Measurements from ENCODE around the gene EFCAB9.
"Not testable (repeated sequence)": the region's sequence is repeated elsewhere in the genome, so short reads cannot be mapped to it uniquely, and the experiment has no call there.

Gene EFCAB9

GRCh38 chr5:172153695-172154094 lies 40.3 kb upstream of the EFCAB9 start:
- H3K9ac ChIP-seq (ENCODE audit: low read depth, low read length) = no peak overlapping the region

GRCh38 chr5:172155101-172155500 lies 38.9 kb upstream of the EFCAB9 start:
- not testable (repeated sequence) for H3K27me3 ChIP-seq (ENCODE audit: control insufficient read depth, insufficient read depth, low read length); H3K9ac ChIP-seq (ENCODE audit: low read depth, low read length); H3K4me3 ChIP-seq (ENCODE audit: low read depth, low read length); H3K9me3 ChIP-seq (ENCODE audit: control insufficient read depth, insufficient read depth, low read length); H3K4me1 ChIP-seq (ENCODE audit: control insufficient read depth, insufficient read depth, low read length); H3K36me3 ChIP-seq (ENCODE audit: control insufficient read depth, insufficient read depth, low read length)

More at GRCh38 chr5:172153695-172154094, 40.3 kb upstream of the EFCAB9 start:
- no peaks in the 10 kb centered on the region for H3K9me3 ChIP-seq (ENCODE audit: control insufficient read depth, insufficient read depth, low read length)
- H3K27me3 ChIP-seq (ENCODE audit: control insufficient read depth, insufficient read depth, low read length) = no peaks in the 10 kb centered on the region
- H3K36me3 ChIP-seq (ENCODE audit: control insufficient read depth, insufficient read depth, low read length) = peaks cover 5% of the 10 kb centered on the region
- H3K4me3 ChIP-seq (ENCODE audit: low read depth, low read length) = no peak overlapping the region
- no peaks in the 10 kb centered on the region for H3K4me1 ChIP-seq (ENCODE audit: control insufficient read depth, insufficient read depth, low read length)

- H3K27me3 ChIP-seq (ENCODE audit: control insufficient read depth, insufficient read depth, low read length) = no peaks in the 10 kb centered on the region
- peaks cover 7% of the 10 kb centered on the region for H3K36me3 ChIP-seq (ENCODE audit: control insufficient read depth, insufficient read depth, low read length)
- no peak overlapping the region for H3K4me3 ChIP-seq (ENCODE audit: low read depth, low read length)
- no peaks in the 10 kb centered on the region for H3K9me3 ChIP-seq (ENCODE audit: control insufficient read depth, insufficient read depth, low read length)
- no peak overlapping the region for H3K9ac ChIP-seq (ENCODE audit: low read depth, low read length)
- H3K4me1 ChIP-seq (ENCODE audit: control insufficient read depth, insufficient read depth, low read length) = no peaks in the 10 kb centered on the region
Observed at GRCh38 chr5:172156541-172156994, 37.4 kb upstream of the EFCAB9 start.

- Histone ChIP-seq H3K4me3 (ENCODE audit: low read depth, low read length) (no peak overlapping the region), H3K9me3 (ENCODE audit: control insufficient read depth, insufficient read depth, low read length) (no peaks in the 10 kb centered on the region), H3K9ac (ENCODE audit: low read depth, low read length) (no peak overlapping the region), H3K36me3 (ENCODE audit: control insufficient read depth, insufficient read depth, low read length) (peaks cover 8% of the 10 kb centered on the region), H3K27me3 (ENCODE audit: control insufficient read depth, insufficient read depth, low read length) (no peaks in the 10 kb centered on the region), H3K4me1 (ENCODE audit: control insufficient read depth, insufficient read depth, low read length) (no peaks in the 10 kb centered on the region)
Observed at GRCh38 chr5:172159016-172159415, 35.0 kb upstream of the EFCAB9 start.

- Histone ChIP-seq H3K9me3 (ENCODE audit: control insufficient read depth, insufficient read depth, low read length) (no peaks in the 10 kb centered on the region), H3K4me1 (ENCODE audit: control insufficient read depth, insufficient read depth, low read length) (no peaks in the 10 kb centered on the region), H3K4me3 (ENCODE audit: low read depth, low read length) (no peak overlapping the region), H3K36me3 (ENCODE audit: control insufficient read depth, insufficient read depth, low read length) (peaks cover 8% of the 10 kb centered on the region), H3K27me3 (ENCODE audit: control insufficient read depth, insufficient read depth, low read length) (no peaks in the 10 kb centered on the region), H3K9ac (ENCODE audit: low read depth, low read length) (no peak overlapping the region)
Observed at GRCh38 chr5:172160506-172160905, 33.5 kb upstream of the EFCAB9 start.

GRCh38 chr5:172162323-172162986 lies 31.5 kb upstream of the EFCAB9 start:
- no peaks in the 10 kb centered on the region for H3K27me3 ChIP-seq (ENCODE audit: control insufficient read depth, insufficient read depth, low read length)
- H3K9ac ChIP-seq (ENCODE audit: low read depth, low read length) = no peak overlapping the region
- peaks cover 3% of the 10 kb centered on the region for H3K36me3 ChIP-seq (ENCODE audit: control insufficient read depth, insufficient read depth, low read length)
- no peaks in the 10 kb centered on the region for H3K9me3 ChIP-seq (ENCODE audit: control insufficient read depth, insufficient read depth, low read length)
- no peak overlapping the region for H3K4me3 ChIP-seq (ENCODE audit: low read depth, low read length)
- no peaks in the 10 kb centered on the region for H3K4me1 ChIP-seq (ENCODE audit: control insufficient read depth, insufficient read depth, low read length)

- Histone ChIP-seq H3K9me3 (ENCODE audit: control insufficient read depth, insufficient read depth, low read length) (no peaks in the 10 kb centered on the region), H3K9ac (ENCODE audit: low read depth, low read length) (no peak overlapping the region), H3K4me3 (ENCODE audit: low read depth, low read length) (no peak overlapping the region), H3K4me1 (ENCODE audit: control insufficient read depth, insufficient read depth, low read length) (peaks cover 1% of the 10 kb centered on the region), H3K27me3 (ENCODE audit: control insufficient read depth, insufficient read depth, low read length) (no peaks in the 10 kb centered on the region), H3K36me3 (ENCODE audit: control insufficient read depth, insufficient read depth, low read length) (peaks cover 3% of the 10 kb centered on the region)
Observed at GRCh38 chr5:172162987-172163343, 31.0 kb upstream of the EFCAB9 start.

- Histone ChIP-seq H3K27me3 (ENCODE audit: control insufficient read depth, insufficient read depth, low read length) (no peaks in the 10 kb centered on the region), H3K9ac (ENCODE audit: low read depth, low read length) (no peak overlapping the region), H3K4me1 (ENCODE audit: control insufficient read depth, insufficient read depth, low read length) (peaks cover 2% of the 10 kb centered on the region), H3K4me3 (ENCODE audit: low read depth, low read length) (no peak overlapping the region), H3K36me3 (ENCODE audit: control insufficient read depth, insufficient read depth, low read length) (peaks cover 3% of the 10 kb centered on the region), H3K9me3 (ENCODE audit: control insufficient read depth, insufficient read depth, low read length) (no peaks in the 10 kb centered on the region)
Observed at GRCh38 chr5:172163346-172163745, 30.6 kb upstream of the EFCAB9 start.

GRCh38 chr5:172164769-172165212 lies 29.2 kb upstream of the EFCAB9 start:
- H3K27me3 ChIP-seq (ENCODE audit: control insufficient read depth, insufficient read depth, low read length) = no peaks in the 10 kb centered on the region
- H3K9ac ChIP-seq (ENCODE audit: low read depth, low read length) = no peak overlapping the region
- no peaks in the 10 kb centered on the region for H3K9me3 ChIP-seq (ENCODE audit: control insufficient read depth, insufficient read depth, low read length)
- no peak overlapping the region for H3K4me3 ChIP-seq (ENCODE audit: low read depth, low read length)
- H3K4me1 ChIP-seq (ENCODE audit: control insufficient read depth, insufficient read depth, low read length) = peaks cover 2% of the 10 kb centered on the region
- peaks cover 3% of the 10 kb centered on the region for H3K36me3 ChIP-seq (ENCODE audit: control insufficient read depth, insufficient read depth, low read length)

GRCh38 chr5:172165465-172165864 lies 28.5 kb upstream of the EFCAB9 start:
- Histone ChIP-seq H3K27me3 (ENCODE audit: control insufficient read depth, insufficient read depth, low read length) (no peaks in the 10 kb centered on the region), H3K4me1 (ENCODE audit: control insufficient read depth, insufficient read depth, low read length) (peaks cover 2% of the 10 kb centered on the region), H3K9ac (ENCODE audit: low read depth, low read length) (no peak overlapping the region), H3K36me3 (ENCODE audit: control insufficient read depth, insufficient read depth, low read length) (peaks cover 3% of the 10 kb centered on the region), H3K9me3 (ENCODE audit: control insufficient read depth, insufficient read depth, low read length) (no peaks in the 10 kb centered on the region), H3K4me3 (ENCODE audit: low read depth, low read length) (no peak overlapping the region)

- Histone ChIP-seq H3K4me3 (ENCODE audit: low read depth, low read length) (no peak overlapping the region), H3K27me3 (ENCODE audit: control insufficient read depth, insufficient read depth, low read length) (no peaks in the 10 kb centered on the region), H3K4me1 (ENCODE audit: control insufficient read depth, insufficient read depth, low read length) (peaks cover 2% of the 10 kb centered on the region), H3K9me3 (ENCODE audit: control insufficient read depth, insufficient read depth, low read length) (no peaks in the 10 kb centered on the region), H3K9ac (ENCODE audit: low read depth, low read length) (no peak overlapping the region), H3K36me3 (ENCODE audit: control insufficient read depth, insufficient read depth, low read length) (peaks cover 3% of the 10 kb centered on the region)
Observed at GRCh38 chr5:172166030-172166826, 27.7 kb upstream of the EFCAB9 start.

GRCh38 chr5:172167895-172168294 lies 26.1 kb upstream of the EFCAB9 start:
- peak overlapping the region; percentile 16 for H3K9ac ChIP-seq (ENCODE audit: low read depth, low read length)
- no peak overlapping the region for H3K4me3 ChIP-seq (ENCODE audit: low read depth, low read length)
- H3K27me3 ChIP-seq (ENCODE audit: control insufficient read depth, insufficient read depth, low read length) = no peaks in the 10 kb centered on the region
- no peaks in the 10 kb centered on the region for H3K9me3 ChIP-seq (ENCODE audit: control insufficient read depth, insufficient read depth, low read length)
- H3K36me3 ChIP-seq (ENCODE audit: control insufficient read depth, insufficient read depth, low read length) = no peaks in the 10 kb centered on the region
- peaks cover 2% of the 10 kb centered on the region for H3K4me1 ChIP-seq (ENCODE audit: control insufficient read depth, insufficient read depth, low read length)

All from iPS-15b (cell line).